ENCODE data around the gene RBM17. TPM values are rescaled to one million over a fixed set of nuclear protein-coding genes. Genes with fewer than 3 reads are reported as not detected.

The RBM17 gene
- total and polyA plus RNA-seq, 2 of the 4 experiments (the other 2 are of a cell fraction) = 24.6 to 56.7 TPM

DNA sequence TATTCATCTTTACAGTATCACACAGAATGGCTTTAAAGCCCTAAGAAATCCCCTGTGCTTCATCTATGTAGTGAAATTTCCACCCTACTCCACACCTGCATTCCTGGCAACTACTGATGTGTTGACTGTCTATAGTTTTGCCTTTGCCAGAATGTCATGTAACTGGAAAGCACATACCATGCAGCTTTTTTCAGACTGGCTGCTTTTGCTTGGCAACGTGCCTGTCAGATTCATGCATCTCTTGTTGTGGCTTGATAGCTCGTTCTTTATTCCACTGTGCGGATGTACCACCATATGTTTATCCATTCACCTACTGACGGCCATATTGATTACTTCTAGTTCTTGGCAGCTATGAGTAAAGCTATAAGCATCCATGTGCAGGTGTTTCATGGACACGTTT lies 30.6 kb downstream of the RBM17 start:
- H2BK5ac ChIP-seq (ENCODE audit: low read depth, low read length, poor library complexity, severe bottlenecking) = no peak overlapping the region
- H3K4ac ChIP-seq (ENCODE audit: low read depth, low read length) = no peak overlapping the region
- CTCF ChIA-PET = interaction anchor here (0.6 to 1.6 kb wide), 2 partner anchors 19 to 83 kb away, joined by 3 to 4 read pairs; partner anchors contain the start of gene PFKFB3
- no peaks in the 10 kb centered on the region for H3K27me3 ChIP-seq (ENCODE audit: control insufficient read depth, insufficient read depth, low read length)
- H3K23ac ChIP-seq (ENCODE audit: low read depth, low read length) = no peak overlapping the region
- H2BK15ac ChIP-seq (ENCODE audit: low read depth, low read length) = no peak overlapping the region
- H4K91ac ChIP-seq (ENCODE audit: insufficient read depth, low read depth, low read length) = no peak overlapping the region
- H4K8ac ChIP-seq (ENCODE audit: low read depth in 2 of 2, low read length in 2 of 2) = no peak overlapping the region
- in situ Hi-C loops (cut with MboI; ENCODE audit: low sequenced_read_pairs) (no loop called here), dilution Hi-C loops (cut with HindIII; ENCODE audit: low sequenced_read_pairs, unreplicated experiment) (no loop called here), intact Hi-C loops (cut with micrococcal nuclease) (no loop called here)
- no peak for ATAC-seq (ENCODE audit: low read depth)
- no TSS peak for BruUV-seq (replicated peaks)
- H4K20me1 ChIP-seq (ENCODE audit: insufficient read depth, low read length) = no peaks in the 10 kb centered on the region; the same call in 1 of the 2 replicates
- no peak overlapping the region for H2BK20ac ChIP-seq (ENCODE audit: low read depth, low read length)
- no peaks in the 10 kb centered on the region for H3K9me3 ChIP-seq (ENCODE audit: control insufficient read depth, insufficient read depth, low read length)
- peaks cover 7 to 15% of the 10 kb centered on the region in 2 experiments; a peak in 3 of 4 replicates for H3K79me1 ChIP-seq (ENCODE audit: low read depth in 1 of 2, low read length in 2 of 2)
- POLR2A ChIA-PET (ENCODE audit: unreplicated experiment) = no interaction called here
- H3K56ac ChIP-seq (ENCODE audit: extremely low read depth, insufficient read depth, low read length) = no peak overlapping the region
- no peak overlapping the region for H2AK5ac ChIP-seq (ENCODE audit: low read depth, low read length)
- no peak overlapping the region for H3K9ac ChIP-seq (ENCODE audit: low read depth, low read length)
- no peak overlapping the region for H2AK9ac ChIP-seq (replicated peaks; ENCODE audit: low read depth, low read length, poor library complexity)
- no peak overlapping the region for H4K5ac ChIP-seq (ENCODE audit: low read depth, low read length)
- H3K4me3 ChIP-seq (ENCODE audit: insufficient read depth, low read depth, low read length) = no peak overlapping the region
- H3K9me1 ChIP-seq (ENCODE audit: insufficient read depth, low read length) = peaks cover 2% of the 10 kb centered on the region; the same call in 1 of the 2 replicates
- peaks cover 10% of the 10 kb centered on the region for H3K4me1 ChIP-seq (ENCODE audit: control insufficient read depth, insufficient read depth, low read length)
- 75% methylated on average over 2 of the region's 5 CpGs; no CpG with 5 or more reads in 1 of the 2 experiments for WGBS, 2 experiments (ENCODE audit: extremely low coverage in 2 of 2, insufficient read length in 1 of 2)
- H3K14ac ChIP-seq (replicated peaks; ENCODE audit: low read depth, low read length) = no peak overlapping the region
- DNase-seq = no peak
- no peak overlapping the region for H3K27ac ChIP-seq (ENCODE audit: insufficient read depth, low read length)
- no peak overlapping the region for H2BK120ac ChIP-seq (ENCODE audit: low read depth, low read length)
- H3K18ac ChIP-seq (ENCODE audit: low read depth, low read length) = no peak overlapping the region
- H2AFZ ChIP-seq (replicated peaks; ENCODE audit: low read length, poor library complexity) = no peak overlapping the region
- no peak overlapping the region for H3K4me2 ChIP-seq (ENCODE audit: low read depth, low read length)
- TF ChIP-seq RAD21 (IDR thresholded peaks at IDR 0.05; ENCODE audit: low read length) (no peak), CHD1 (IDR thresholded peaks at IDR 0.05; ENCODE audit: low read depth, low read length) (no peak), POLR2A (IDR thresholded peaks at IDR 0.05; ENCODE audit: low read depth, low read length) (no peak), NFE2L2 (IDR thresholded peaks at IDR 0.05; ENCODE audit: low read depth, low read length) (no peak), RCOR1 (IDR thresholded peaks at IDR 0.05; ENCODE audit: insufficient replicate concordance, low read length) (no peak), MAZ (IDR thresholded peaks at IDR 0.05; ENCODE audit: borderline replicate concordance, low read depth, low read length) (no peak), BHLHE40 (IDR thresholded peaks at IDR 0.05; ENCODE audit: low read depth, low read length) (no peak), MAFK (IDR thresholded peaks at IDR 0.05; ENCODE audit: low read depth, low read length) (no peak), CEBPB (IDR thresholded peaks at IDR 0.05; ENCODE audit: low read depth, low read length) (no peak), MXI1 (IDR thresholded peaks at IDR 0.05; ENCODE audit: borderline replicate concordance, low read depth, low read length) (no peak), RFX5 (IDR thresholded peaks at IDR 0.05; ENCODE audit: low read depth, low read length) (no peak), FOS (IDR thresholded peaks at IDR 0.05; ENCODE audit: low read depth, low read length) (no peak), SMC3 (IDR thresholded peaks at IDR 0.05; ENCODE audit: low read depth, low read length) (no peak)
- TF ChIP-seq, protein P1, sequence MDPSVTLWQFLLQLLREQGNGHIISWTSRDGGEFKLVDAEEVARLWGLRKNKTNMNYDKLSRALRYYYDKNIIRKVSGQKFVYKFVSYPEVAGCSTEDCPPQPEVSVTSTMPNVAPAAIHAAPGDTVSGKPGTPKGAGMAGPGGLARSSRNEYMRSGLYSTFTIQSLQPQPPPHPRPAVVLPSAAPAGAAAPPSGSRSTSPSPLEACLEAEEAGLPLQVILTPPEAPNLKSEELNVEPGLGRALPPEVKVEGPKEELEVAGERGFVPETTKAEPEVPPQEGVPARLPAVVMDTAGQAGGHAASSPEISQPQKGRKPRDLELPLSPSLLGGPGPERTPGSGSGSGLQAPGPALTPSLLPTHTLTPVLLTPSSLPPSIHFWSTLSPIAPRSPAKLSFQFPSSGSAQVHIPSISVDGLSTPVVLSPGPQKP (IDR thresholded peaks at IDR 0.05; ENCODE audit: borderline replicate concordance, low read depth, low read length) = no peak
- TF ChIP-seq, protein P2, sequence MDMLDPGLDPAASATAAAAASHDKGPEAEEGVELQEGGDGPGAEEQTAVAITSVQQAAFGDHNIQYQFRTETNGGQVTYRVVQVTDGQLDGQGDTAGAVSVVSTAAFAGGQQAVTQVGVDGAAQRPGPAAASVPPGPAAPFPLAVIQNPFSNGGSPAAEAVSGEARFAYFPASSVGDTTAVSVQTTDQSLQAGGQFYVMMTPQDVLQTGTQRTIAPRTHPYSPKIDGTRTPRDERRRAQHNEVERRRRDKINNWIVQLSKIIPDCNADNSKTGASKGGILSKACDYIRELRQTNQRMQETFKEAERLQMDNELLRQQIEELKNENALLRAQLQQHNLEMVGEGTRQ (IDR thresholded peaks at IDR 0.05; ENCODE audit: low read depth, low read length) = no peak
- TF ChIP-seq, protein P3, sequence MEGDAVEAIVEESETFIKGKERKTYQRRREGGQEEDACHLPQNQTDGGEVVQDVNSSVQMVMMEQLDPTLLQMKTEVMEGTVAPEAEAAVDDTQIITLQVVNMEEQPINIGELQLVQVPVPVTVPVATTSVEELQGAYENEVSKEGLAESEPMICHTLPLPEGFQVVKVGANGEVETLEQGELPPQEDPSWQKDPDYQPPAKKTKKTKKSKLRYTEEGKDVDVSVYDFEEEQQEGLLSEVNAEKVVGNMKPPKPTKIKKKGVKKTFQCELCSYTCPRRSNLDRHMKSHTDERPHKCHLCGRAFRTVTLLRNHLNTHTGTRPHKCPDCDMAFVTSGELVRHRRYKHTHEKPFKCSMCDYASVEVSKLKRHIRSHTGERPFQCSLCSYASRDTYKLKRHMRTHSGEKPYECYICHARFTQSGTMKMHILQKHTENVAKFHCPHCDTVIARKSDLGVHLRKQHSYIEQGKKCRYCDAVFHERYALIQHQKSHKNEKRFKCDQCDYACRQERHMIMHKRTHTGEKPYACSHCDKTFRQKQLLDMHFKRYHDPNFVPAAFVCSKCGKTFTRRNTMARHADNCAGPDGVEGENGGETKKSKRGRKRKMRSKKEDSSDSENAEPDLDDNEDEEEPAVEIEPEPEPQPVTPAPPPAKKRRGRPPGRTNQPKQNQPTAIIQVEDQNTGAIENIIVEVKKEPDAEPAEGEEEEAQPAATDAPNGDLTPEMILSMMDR (conservative IDR thresholded peaks at IDR 0.05; ENCODE audit: low read depth, low read length) = no peak
- H3K36me3 ChIP-seq (ENCODE audit: control insufficient read depth, insufficient read depth, low read length) = peaks cover 5% of the 10 kb centered on the region

Measured in IMR-90 (cell line).